Measurements from ENCODE around the gene SLC30A5.

- TF ChIP-seq CTCF (conservative IDR thresholded peaks at IDR 0.05; ENCODE audit: low read length): no peak
- no peak for TF ChIP-seq EZH2phosphoT487 (IDR thresholded peaks at IDR 0.05; ENCODE audit: borderline replicate concordance, low read depth, low read length)
Measured at GRCh38 chr5:69046375-69046957, 47.3 kb upstream of the SLC30A5 start.

All from OCI-LY7 (cell line).